MV-4-11 (cell line): ENCODE measurements around the gene CAPN3.

Experiments
- DNase-seq: peaks from one replicate; lab custom pipeline; 2025; lab: John Stamatoyannopoulos, UW

CAPN3 gene

DNA sequence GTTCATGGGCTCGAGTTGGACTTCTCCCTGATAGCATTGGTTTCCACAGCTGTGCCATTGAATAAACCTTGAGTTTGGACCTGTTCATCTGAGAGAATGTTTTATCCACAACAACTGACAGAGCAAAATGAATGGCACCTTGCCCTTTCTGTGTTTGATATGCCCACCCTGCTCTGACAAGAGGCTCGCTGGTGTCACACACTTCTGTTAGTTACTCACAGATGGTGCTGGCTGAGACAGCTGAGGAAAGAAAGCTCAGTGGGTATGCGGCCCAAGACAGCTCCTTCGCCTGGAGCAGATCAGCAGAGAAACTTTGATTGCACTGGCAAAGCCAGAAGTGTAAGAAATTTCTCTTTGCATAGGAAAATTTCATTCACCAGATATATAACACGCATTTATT lies 2.5 kb upstream of the CAPN3 start:
- DNase-seq: no peak

DNA sequence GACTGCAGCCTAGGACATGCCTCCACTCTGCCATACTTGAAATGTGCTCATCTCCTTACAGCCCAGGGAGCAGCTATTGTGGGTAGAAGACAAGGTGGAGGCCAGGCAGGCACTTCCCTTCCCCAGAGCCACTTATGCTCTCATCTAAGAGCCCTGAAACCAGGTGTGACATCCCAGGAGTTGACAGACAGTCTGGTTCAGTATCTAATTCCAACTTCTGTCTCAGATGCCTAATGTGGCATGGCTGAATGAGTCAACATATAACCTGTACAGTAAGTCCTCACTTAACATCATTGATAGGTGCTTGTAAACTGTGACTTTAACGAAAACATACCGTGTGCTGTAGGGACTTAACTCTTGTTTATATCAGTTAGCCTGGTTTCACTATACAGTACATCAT lies 1.2 kb upstream of the CAPN3 start:
- DNase-seq: no peak

DNA sequence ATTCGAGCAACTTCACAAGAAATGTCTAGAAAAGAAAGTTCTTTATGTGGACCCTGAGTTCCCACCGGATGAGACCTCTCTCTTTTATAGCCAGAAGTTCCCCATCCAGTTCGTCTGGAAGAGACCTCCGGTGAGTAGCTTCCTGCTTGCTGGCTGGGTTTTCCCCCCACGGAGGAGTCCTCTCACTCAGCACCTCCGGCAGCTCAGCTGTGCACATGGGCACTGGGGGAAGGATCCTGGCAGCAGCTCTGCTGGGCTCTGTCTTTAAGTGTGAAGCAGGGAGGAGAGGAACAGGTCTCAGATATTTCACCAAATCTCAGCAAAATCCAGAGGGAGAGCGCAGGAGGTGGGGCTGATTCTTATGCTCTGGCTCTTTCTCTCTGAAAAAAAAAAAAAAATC lies 684 bp downstream of the CAPN3 start:
- DNase-seq: no peak

DNA sequence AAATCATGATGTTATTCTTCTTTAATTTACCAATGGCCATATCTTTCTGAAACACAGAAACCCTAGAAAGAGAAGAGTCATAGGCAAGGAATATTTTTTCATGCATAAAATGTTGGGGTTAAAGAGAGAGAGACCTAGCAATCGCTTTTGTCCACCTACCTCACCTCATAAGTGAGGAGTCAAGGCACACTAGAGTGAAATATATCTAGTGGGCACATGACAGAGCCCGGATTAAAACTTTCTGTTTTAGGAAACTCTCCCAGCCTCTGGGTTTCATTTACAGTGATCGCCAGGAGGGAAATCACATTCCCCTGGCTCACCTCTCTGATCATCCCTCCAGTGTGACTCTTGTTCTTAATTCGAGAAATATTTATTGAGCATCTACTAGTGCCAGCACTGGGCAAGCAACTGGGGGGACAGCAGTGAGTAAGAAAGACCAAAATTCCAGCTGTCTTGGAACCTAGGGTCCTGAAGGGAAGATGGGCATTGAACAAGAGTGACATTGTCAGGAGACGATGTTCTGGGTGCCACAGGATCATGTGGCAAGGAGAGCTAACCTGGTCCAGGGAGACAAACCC lies 1.3 kb downstream of the CAPN3 start:
- no peak for DNase-seq

DNA sequence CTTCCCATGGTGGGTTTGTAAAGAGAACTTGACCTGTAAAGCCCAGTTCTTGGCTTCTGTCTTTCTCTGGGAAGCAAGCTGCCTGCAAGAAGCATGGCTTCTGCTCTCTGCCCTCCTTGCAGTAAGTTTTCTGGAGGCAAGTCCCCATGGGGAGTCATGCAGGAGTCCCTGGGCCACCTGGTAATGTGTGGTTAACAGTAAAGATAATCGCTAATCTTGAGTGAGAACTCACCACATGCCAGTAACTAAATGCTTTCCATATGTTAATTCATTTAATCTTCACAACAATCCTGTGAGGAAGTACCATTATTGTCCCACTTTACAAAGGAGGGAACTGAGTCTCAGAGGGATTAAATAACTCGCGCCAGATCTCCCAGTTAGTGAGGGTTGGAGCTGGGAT lies 4.2 kb downstream of the CAPN3 start:
- no peak for DNase-seq

DNA sequence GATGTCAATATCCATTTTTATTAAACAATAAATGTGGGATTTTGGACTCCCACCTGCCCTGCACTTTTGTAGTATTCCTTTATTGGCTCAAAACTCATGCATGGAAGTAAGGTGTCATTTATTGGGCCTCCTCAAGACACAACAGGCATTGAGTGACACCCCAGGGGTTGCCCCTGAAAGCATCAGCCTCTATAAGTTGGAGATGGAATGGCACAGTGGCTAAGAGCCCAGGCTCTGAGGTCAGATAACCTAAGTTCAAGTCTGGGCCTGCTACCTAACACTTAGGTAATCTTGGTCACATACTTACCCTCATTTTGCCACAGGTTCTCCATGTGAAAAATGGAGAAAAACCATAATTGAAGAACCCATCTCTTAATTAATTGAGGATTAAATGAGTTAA lies 4.6 kb downstream of the CAPN3 start:
- no peak for DNase-seq

DNA sequence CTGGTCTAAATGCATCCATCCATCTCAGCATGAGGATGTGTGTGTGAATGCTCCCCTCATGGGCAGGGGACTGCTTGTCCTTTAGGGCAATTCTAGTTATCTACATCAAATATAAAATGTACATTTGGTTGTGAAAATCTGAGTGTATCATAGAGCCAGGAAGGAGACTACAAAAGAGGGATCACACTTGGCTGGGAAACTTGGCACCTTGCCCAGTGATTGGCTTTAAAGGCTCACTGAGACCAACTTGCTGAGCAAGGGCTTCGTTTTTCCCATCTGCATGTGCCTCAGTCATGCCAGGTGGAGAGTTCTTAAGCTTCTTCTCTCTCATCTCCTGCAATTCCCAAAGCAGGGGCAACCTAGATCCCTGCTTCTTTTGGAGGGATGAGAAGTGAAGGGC lies 5.2 kb downstream of the CAPN3 start:
- DNase-seq: no peak

DNA sequence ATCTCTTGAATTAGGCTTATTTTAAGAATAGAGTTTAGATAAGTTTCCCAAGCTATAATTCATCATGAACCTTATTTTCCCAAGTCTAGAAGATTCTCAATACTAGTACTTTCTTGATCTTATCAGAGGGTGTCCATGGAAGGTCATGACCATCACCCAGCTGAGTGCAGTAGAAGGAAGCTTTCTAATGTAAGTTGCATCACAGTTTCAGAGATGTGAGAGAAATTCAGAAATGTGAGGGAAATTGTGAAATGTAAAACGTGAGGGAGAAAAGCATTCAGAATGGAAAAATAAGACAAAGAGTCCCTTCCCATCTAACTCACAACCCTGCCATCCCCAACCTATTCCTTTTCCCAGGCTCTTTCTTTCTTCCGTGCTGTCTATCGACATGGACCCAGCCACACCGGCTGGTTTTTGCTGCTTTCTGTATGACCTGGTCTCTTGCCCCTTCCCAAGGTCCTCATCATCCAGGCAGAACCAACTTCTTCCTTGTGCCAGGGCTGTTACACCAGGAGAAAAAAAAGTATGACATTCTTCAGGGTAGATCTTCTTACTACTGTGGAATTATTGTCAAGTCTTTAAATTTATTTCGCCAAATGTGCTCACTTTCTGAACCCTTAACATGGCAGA lies 6.7 kb downstream of the CAPN3 start:
- peak; percentile 61 for DNase-seq

DNA sequence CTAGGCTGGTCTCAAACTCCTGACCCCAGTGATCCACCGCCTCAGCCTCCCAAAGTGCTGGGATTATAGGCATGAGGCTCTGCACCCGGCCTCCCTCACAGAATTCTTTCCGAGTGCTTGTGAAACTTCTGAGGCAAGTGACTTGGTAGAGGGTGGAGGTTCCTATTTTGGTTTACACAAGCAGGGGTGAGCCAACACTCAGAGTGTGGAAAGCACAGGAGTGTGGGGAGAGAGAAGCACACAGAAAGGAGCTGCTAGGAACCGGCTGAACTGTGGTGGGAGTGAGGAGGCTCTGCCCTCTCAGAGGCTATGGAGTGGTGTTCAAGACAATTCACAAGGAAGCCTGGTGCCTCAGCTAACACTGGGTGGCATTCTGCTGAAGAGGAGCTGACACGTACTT lies 7.7 kb downstream of the CAPN3 start:
- peak; percentile 91 for DNase-seq

DNA sequence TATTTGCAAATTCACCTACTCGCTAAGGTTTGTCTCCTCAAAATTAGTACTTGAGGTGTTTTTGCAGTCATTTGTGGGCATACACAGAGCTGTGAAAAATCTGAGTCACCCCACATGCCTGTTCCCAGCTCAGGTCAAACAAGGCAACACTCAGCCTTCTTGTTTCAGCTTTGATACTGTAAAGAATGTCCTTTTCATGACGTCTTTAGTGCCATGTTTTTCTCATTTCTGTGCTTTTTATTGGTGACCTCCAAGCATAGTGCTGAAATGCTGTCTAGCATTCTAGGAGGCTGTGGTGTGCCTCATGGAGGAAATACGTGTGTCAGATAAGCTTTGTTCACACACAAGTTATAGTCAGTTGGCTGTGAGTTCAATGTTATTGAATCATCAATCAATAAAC lies 8.8 kb downstream of the CAPN3 start:
- no peak for DNase-seq

DNA sequence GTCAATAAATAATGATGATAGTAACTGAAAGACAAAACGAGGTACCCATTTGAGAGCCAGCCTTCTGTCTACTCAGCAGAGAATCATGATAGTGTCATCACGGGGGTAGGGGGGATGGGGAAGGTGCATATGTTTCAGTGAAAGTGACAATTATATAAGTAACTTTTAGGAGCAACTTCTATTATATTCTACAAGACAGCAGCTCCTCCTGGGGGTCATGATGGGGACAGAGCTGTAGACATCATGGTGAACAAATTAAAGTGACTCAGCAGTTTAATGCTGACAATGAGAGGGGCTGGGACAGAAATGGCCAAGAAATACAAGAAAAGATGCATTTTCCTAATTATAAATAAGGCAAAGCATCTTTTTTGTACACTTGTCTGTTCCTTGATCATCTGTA lies 11.8 kb downstream of the CAPN3 start:
- DNase-seq: peak; percentile 36

DNA sequence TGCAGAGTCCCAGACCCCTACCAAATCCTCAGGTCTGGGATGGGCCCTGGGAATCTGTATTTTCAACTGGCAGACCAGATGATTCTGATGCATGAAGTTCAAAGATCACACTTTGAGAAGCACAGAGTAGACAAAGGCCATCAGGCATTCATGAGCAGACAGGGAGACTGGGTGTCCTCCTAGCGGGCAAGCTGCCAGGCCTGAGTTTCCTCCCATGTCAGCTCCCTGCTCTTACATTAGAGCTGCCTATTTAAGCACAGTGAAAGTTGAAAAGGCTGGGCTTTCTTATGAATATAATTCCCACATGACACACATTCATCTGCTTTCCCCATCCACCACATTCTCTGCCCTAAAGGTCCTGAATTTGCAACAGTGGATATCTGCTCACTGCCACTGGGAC lies 14.0 kb downstream of the CAPN3 start:
- no peak for DNase-seq

DNA sequence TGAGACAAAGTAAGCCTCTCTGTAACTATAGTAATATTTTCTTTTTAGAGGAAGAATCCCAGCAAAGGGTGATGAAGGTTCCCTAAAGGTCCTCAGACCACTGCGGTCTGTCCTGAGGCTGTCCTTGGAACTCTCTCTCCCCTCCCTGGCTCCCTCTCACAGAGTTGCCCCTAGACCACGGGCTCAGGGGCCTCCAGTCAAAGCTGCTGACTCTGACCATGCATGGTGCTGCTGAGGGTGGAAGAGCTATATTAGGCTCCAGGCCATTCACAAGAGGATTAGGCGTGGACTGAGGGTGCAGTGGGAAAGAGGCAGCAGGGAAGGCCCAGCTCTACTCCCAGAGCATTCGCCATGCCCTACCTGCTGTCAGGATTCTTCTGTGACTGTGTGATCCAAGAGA lies 14.6 kb downstream of the CAPN3 start:
- DNase-seq: no peak

DNA sequence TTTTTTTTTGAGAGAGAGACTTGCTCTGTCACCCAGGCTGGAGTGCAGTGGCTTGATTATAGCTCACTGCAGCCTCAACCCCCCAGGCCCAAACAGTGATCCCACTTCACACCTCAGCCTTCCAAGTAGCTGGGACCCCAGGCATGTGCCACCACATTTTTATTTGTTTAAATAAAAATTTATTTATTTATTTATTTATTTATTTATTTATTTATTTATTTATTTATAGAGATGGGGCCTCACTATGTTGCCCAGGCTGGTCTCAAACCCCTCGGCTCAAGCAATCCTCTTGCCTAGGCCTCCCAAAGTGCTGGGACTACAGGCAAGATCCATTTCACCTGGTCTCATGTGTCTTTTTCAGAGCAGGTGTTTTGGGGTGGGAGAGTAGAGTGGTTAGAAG lies 15.5 kb downstream of the CAPN3 start:
- DNase-seq: no peak

DNA sequence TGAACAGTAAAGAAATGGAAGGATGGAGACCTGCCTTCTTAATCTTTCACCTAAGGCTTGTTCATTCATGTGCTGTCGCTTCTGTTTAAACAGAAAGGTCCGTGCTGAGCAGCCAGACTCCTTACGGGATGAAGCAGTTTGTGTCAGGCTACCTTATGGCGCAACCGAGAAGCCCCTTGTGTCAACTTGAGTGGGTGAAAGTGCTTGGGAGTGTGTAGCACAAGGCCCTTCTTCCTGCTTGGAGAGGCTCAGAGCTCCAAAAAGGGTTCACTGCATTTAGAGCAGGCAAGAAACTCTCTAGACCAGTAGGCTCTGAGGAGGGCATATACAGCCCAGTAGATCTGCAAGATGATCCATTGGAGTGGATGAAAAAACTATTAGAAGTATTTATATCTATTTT lies 16.0 kb downstream of the CAPN3 start:
- no peak for DNase-seq

DNA sequence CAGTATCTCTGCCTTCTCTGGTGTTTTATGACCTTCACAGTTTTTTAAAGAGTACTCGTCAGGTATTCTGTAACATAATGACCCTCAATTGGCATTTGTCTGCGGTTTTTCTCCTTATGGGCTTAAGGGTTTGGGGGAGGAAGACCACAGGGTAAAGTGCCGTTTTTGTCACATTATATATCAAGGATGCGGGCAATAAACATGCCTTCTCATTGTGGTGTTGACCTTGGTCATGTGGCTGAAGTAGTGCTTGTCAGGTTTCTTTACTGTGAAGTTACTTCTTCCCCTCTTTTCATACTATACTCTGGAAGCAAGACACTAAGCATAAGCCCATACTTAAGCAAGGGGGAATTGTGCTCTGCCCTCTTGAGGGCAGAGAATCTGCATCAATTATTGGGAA lies 16.6 kb downstream of the CAPN3 start:
- DNase-seq: peak; percentile 29

DNA sequence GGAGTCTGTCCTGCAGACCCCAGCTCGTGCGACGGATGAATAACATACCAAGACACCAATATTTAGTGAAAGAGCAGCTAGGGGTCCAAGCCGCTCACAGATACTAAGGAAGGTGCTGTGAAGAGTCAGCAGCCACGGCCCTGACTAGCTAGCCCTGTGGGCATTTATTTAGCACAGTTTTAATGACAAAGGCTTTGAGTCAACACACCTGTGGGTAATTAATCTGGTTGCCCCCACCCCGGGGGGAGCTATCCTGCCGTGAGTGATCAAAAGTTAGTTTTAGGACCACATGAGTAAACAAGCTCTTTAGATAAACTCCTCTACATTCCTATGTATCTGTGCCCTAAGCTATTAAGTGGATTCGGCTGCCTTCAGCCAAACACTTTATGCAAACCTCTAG lies 18.7 kb downstream of the CAPN3 start:
- no peak for DNase-seq

DNA sequence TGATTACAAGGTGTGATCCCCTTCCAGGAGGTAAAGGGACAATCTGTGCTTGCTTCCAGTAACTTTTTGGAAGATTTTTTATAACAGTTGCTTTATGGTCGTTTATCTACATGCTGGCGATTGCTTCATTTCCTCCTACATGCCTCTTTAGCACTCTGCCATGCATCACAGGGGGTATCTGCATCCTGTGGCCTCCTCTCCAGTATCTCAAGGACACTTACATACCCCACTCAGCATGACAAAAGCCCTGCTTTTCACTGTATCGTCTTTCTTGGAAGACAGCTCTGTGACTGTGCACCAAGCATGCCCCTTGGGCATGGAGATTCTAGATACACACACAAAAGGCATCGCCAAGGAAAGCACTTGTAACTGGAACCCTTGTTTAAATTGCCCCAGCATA lies 25.3 kb downstream of the CAPN3 start:
- no peak for DNase-seq

DNA sequence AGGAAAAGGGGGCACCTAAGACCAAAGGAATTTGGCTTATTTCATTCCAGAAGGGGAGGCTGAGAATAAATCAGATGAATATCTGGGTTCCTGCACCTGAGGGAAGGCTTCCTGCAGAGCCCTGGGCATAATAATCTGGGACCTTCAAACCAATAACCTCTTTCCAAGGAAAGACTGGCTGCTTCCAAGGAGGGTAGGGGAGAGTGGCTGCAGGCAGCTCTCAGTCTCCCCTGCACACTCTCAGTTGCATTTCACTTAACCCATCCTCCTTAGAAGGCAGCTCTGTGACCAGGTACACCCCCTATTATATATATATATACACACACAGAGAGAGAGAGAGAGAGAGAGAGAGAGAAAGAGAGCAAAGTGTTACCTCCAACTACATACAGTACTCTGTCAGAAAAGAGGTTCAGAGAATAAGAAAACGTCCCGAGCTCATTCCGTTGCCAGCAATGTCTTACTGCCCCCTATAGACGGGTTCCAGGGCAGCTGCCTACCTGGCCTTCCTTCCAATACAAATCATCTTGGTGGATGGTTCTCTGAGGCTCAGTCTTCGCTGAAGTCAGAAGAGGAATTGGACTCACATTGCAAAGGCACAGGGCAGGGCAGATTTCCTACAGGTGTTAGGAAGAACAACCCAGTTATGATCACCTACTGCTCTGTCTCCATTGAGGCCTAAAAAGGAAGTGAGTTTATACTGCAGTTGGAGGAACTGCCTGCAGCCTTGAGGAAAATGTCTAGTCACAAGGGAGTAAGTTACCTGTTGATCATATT lies 26.1 kb downstream of the CAPN3 start:
- DNase-seq: peak; percentile 36

DNA sequence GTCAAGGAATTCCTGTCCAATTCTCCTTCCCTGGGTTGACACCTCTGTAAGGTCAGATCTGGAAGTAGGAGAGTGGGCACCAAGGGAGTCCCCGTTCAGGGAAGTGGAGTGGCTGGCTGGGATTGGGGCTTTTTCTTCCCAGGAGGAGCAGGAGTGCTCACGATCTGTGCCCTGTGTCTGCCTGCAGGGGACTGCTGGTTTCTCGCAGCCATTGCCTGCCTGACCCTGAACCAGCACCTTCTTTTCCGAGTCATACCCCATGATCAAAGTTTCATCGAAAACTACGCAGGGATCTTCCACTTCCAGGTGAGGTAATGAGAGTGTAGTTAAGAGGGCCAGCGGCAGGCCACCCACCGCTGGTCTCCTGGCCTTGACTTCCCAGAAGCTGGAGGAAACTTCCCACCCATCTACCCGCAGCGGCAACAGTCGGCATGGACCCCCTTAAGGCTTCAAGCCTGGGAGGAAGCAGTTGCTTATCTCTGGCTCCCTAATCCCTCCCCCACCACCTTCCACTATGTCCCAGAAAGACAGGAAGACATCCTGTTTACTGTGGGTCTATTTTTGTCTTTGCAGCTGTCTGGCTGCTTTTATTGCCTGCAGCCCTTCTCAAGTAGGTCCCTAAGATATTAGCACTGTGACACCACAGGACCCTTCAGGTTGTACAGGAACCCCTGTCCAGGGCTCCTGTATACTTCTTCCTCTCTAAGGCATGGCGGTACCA lies 26.8 kb downstream of the CAPN3 start:
- DNase-seq: no peak

DNA sequence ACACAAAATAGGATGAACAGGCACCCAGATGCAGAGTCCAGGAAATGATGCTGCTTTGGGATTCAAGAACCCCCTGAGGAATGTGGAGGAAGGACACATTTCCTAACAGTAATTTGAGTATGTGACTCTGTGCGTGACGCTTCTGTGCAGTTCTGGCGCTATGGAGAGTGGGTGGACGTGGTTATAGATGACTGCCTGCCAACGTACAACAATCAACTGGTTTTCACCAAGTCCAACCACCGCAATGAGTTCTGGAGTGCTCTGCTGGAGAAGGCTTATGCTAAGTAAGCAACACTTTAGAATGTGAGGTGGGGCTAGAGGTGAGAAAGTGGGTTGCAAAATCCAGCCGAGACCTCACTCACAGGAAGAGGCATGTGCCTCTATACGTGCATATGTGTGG lies 28.3 kb downstream of the CAPN3 start:
- DNase-seq: no peak

DNA sequence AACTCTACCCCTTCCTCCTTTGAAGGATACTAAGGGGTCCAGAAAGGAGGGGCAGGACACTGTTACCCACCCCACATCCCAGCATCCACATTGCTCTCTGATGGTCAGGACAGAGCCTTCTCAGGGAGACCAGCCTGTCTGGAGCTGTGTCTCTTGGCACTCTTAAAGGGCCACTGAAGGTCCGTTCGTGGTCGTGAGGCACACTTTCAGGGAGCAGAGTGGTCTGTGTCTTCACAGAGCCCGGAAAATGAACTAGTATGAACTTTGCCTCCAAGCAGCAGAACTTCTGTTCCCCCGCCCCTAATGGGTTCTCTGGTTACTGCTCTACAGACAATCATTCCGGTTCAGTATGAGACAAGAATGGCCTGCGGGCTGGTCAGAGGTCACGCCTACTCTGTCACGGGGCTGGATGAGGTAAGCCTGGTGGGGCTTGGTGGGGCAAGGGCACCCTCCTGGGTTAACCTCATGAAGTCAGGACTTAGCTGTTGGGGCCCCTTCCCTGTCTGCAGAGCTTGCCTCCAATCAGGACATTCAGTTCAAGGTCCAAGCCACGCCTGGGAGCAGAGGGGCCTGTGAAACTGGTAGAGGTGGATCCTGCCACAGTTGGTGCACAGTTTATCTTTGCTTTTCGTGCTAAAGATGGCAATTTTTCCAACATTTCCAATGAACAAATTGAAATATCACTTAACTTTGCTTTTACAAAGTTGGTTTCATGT lies 33.2 kb downstream of the CAPN3 start:
- DNase-seq: no peak
